SJSA1 (cell line): ENCODE results near the gene NECAB3. TPM values are rescaled to one million over a fixed set of nuclear protein-coding genes. Genes with fewer than 3 reads are reported as not detected.

Experiments used
- total RNA-seq: library from RNA; depleted of rRNA; stranded (reverse); fragments of >200 nt; shearing (Covaris generic); gene quantifications from 2 replicates; pipeline ENCODE4 v1.2.3, GENCODE V29; 2014; rRNA removed

Gene NECAB3
- total RNA-seq, 1 experiment from 2014 or later, result 52.1 TPM

Other genes with a start within 250 kb of the NECAB3 start
- 41.8 and 44.4 TPM in 2 replicates for gene SNTA1, start 230.7 kb downstream of the NECAB3 start, total RNA-seq
- gene CBFA2T2, start 184.3 kb downstream of the NECAB3 start, total RNA-seq, result 6.1 and 8.7 TPM in 2 replicates
- gene C20orf144, start 12.1 kb downstream of the NECAB3 start, total RNA-seq, result 0.18 TPM in 1 of 2 replicates, not detected in the other
- not detected in 2 replicates for gene ACTL10, start 7.5 kb downstream of the NECAB3 start, total RNA-seq
- 62.1 and 63.9 TPM in 2 replicates for gene E2F1, start 12.0 kb upstream of the NECAB3 start, total RNA-seq
- gene PXMP4, start 45.9 kb upstream of the NECAB3 start, total RNA-seq, result 6.7 and 9.3 TPM in 2 replicates
- 2.1 and 5.5 TPM in 2 replicates for gene ZNF341, start 57.6 kb upstream of the NECAB3 start, total RNA-seq
- gene CHMP4B, start 136.9 kb upstream of the NECAB3 start, total RNA-seq, result 47.9 and 48.9 TPM in 2 replicates